PC-3 (cell line): ENCODE measurements around the gene CERS6. TPM values are rescaled to one million over a fixed set of nuclear protein-coding genes. Genes with fewer than 3 reads are reported as not detected.

ENCODE experiments used
- ATAC-seq: fragments of 200-7000 bp; cut with Tn5 transposase; 2 replicates; pipeline ENCODE4 v1.9.1; 2020; ENCODE audit warnings: mild to moderate bottlenecking, moderate library complexity
- BruUV-seq: library from RNA; stranded (reverse); fragments of 400-500 nt; replicated peaks from 2 replicates; lab custom pipeline; 2021; lab: Mats Ljungman, UMichigan
- CTCF ChIA-PET: fragments of 300-600 bp; sonication (Branson Sonifier 250); formaldehyde crosslinking; loops from one replicate; lab custom pipeline; 2022; ENCODE audit warnings: antibody characterized with exemption; lab: Charles Lee
- POLR2A ChIA-PET: fragments of 300-600 bp; sonication (Branson Sonifier 250); formaldehyde crosslinking; loops from one replicate; lab custom pipeline; 2022; ENCODE audit warnings: antibody characterized with exemption; ENCODE audit not compliant: unreplicated experiment; lab: Charles Lee
- DNase-seq: peaks from one replicate; pipeline ENCODE4 v3.0.0-alpha.2; 2015
- H2AFZ ChIP-seq: fragments of 300-600 bp; sonication (generic); 2 replicates; pipeline ENCODE4 v1.6.0; 2016; ENCODE audit warnings: antibody characterized with exemption, low read length
- H3F3A ChIP-seq: fragments of 300-600 bp; sonication (generic); one replicate; pipeline ENCODE4 v1.6.0; 2017; ENCODE audit warnings: antibody characterized with exemption, low read length, control low read depth, mild to moderate bottlenecking; ENCODE audit not compliant: unreplicated experiment
- H3K27ac ChIP-seq: fragments of 300-600 bp; sonication (generic); 2 replicates; pipeline ENCODE4 v1.5.1; 2016; ENCODE audit warnings: mild to moderate bottlenecking, low read length
- H3K27me3 ChIP-seq: fragments of 300-600 bp; sonication (generic); 2 replicates; pipeline ENCODE4 v1.6.1; 2016; ENCODE audit warnings: low read length, mixed read lengths
- H3K36me3 ChIP-seq: fragments of 300-600 bp; sonication (generic); 2 replicates; pipeline ENCODE4 v1.6.1; 2016; ENCODE audit warnings: low read depth, mixed run types, low read length, mixed read lengths
- H3K4me1 ChIP-seq: fragments of 300-600 bp; sonication (generic); 2 replicates; pipeline ENCODE4 v1.5.1; 2016; ENCODE audit warnings: low read length; ENCODE audit not compliant: insufficient read depth
- H3K4me2 ChIP-seq: fragments of 300-600 bp; sonication (generic); 2 replicates; pipeline ENCODE4 v1.6.0; 2016; ENCODE audit warnings: low read length
- H3K4me3 ChIP-seq: fragments of 300-600 bp; sonication (generic); 2 replicates; pipeline ENCODE4 v1.5.1; 2016; ENCODE audit warnings: mild to moderate bottlenecking, low read length, mixed read lengths
- H3K79me2 ChIP-seq: fragments of 300-600 bp; sonication (generic); 2 replicates; pipeline ENCODE4 v1.6.1; 2017; ENCODE audit warnings: low read length, mixed read lengths
- H3K9ac ChIP-seq: fragments of 300-600 bp; sonication (generic); 2 replicates; pipeline ENCODE4 v1.6.0; 2016; ENCODE audit warnings: mild to moderate bottlenecking, low read length
- H3K9me2 ChIP-seq: fragments of 300-600 bp; sonication (generic); replicated peaks from 2 replicates; pipeline ENCODE4 v1.6.1; 2016; ENCODE audit warnings: mixed run types, low read length, mixed read lengths
- H3K9me3 ChIP-seq: fragments of 300-600 bp; sonication (generic); 2 replicates; pipeline ENCODE4 v1.6.1; 2016; ENCODE audit warnings: low read length, mixed read lengths
- H4K20me1 ChIP-seq: fragments of 300-600 bp; sonication (generic); 2 replicates; pipeline ENCODE4 v1.6.1; 2016; ENCODE audit warnings: low read length, mixed read lengths
- CTCF ChIP-seq: fragments of 300-600 bp; sonication (generic); conservative IDR thresholded peaks from 2 replicates; pipeline ENCODE4 v1.5.1; 2017; ENCODE audit warnings: antibody characterized with exemption, low read depth, mild to moderate bottlenecking, low read length
- EZH2 ChIP-seq: fragments of 300-600 bp; sonication (generic); IDR thresholded peaks from one replicate; pipeline ENCODE4 v1.6.1; 2017; ENCODE audit warnings: antibody characterized with exemption, mild to moderate bottlenecking, low read length; ENCODE audit not compliant: unreplicated experiment
- EZH2phosphoT487 ChIP-seq: fragments of 300-600 bp; sonication (generic); IDR thresholded peaks from 2 replicates; pipeline ENCODE4 v1.6.1; 2018; ENCODE audit warnings: mild to moderate bottlenecking, antibody characterized with exemption, low read length, borderline replicate concordance
- intact Hi-C: fragments of 100-400 bp; cut with micrococcal nuclease; formaldehyde crosslinking; loops from 2 replicates; pipeline ENCODE4 v1.9.0; 2023
- total RNA-seq: library from RNA; depleted of rRNA; stranded (reverse); fragments of >200 nt; gene quantifications from 2 replicates; pipeline ENCODE4 v1.2.3, GENCODE V29; 2014

CERS6 gene
- total RNA-seq, 1 experiment from 2014 or later = 24.2 TPM

GRCh38 chr2:168742258-168742932 lies 286.3 kb downstream of the CERS6 start:
- Histone ChIP-seq H3K9me2 (no peaks in the 10 kb centered on the region), H3K9ac (no peak overlapping the region), H3K4me2 (no peak overlapping the region), H3K79me2 (no peaks in the 10 kb centered on the region), H3K4me1 (no peaks in the 10 kb centered on the region), H3K36me3 (no peaks in the 10 kb centered on the region), H3K9me3 (no peaks in the 10 kb centered on the region), H4K20me1 (no peaks in the 10 kb centered on the region), H3F3A (no peaks in the 10 kb centered on the region), H3K27ac (no peak overlapping the region), H3K27me3 (no peaks in the 10 kb centered on the region), H3K4me3 (no peak overlapping the region), H2AFZ (no peak overlapping the region)
- intact Hi-C loops = no loop called here
- POLR2A ChIA-PET = no interaction called here
- no peak for ATAC-seq
- no peak for DNase-seq
- no TSS peak for BruUV-seq
- CTCF ChIA-PET = no interaction called here
- TF ChIP-seq CTCF = no peak
- no peak for TF ChIP-seq EZH2phosphoT487
- no peak for TF ChIP-seq EZH2

- Histone ChIP-seq H2AFZ (no peak overlapping the region), H3K4me2 (no peak overlapping the region), H3K4me1 (no peaks in the 10 kb centered on the region), H3K9ac (no peak overlapping the region), H3K36me3 (no peaks in the 10 kb centered on the region), H3K27ac (no peak overlapping the region), H3K27me3 (no peaks in the 10 kb centered on the region), H4K20me1 (no peaks in the 10 kb centered on the region), H3K79me2 (no peaks in the 10 kb centered on the region), H3F3A (no peaks in the 10 kb centered on the region), H3K9me2 (no peaks in the 10 kb centered on the region), H3K4me3 (no peak overlapping the region), H3K9me3 (no peaks in the 10 kb centered on the region)
- ATAC-seq = no peak
- intact Hi-C loops = no loop called here
- DNase-seq = no peak
- CTCF ChIA-PET = no interaction called here
- no TSS peak for BruUV-seq
- POLR2A ChIA-PET = no interaction called here
- TF ChIP-seq CTCF (no peak), EZH2 (no peak), EZH2phosphoT487 (no peak)
Measured at GRCh38 chr2:168744844-168745243, 288.8 kb downstream of the CERS6 start.

- BruUV-seq = no TSS peak
Measured at GRCh38 chr2:168748461-168748860, 292.4 kb downstream of the CERS6 start.

More at GRCh38 chr2:168748461-168748860, 292.4 kb downstream of the CERS6 start:
- H3K27me3 ChIP-seq = no peaks in the 10 kb centered on the region
- no peaks in the 10 kb centered on the region for H3K36me3 ChIP-seq
- no peak for ATAC-seq
- no peak overlapping the region for H3K9ac ChIP-seq
- no peak for DNase-seq
- POLR2A ChIA-PET = no interaction called here
- no peaks in the 10 kb centered on the region for H3K4me1 ChIP-seq
- H3K9me3 ChIP-seq = no peaks in the 10 kb centered on the region
- CTCF ChIA-PET = no interaction called here
- H3K79me2 ChIP-seq = no peaks in the 10 kb centered on the region
- H4K20me1 ChIP-seq = no peaks in the 10 kb centered on the region
- TF ChIP-seq EZH2phosphoT487 (no peak), CTCF (no peak), EZH2 (no peak)
- H3K27ac ChIP-seq = no peak overlapping the region
- no peak overlapping the region for H2AFZ ChIP-seq
- no peak overlapping the region for H3K4me2 ChIP-seq
- intact Hi-C loops = no loop called here
- no peak overlapping the region for H3K4me3 ChIP-seq
- H3K9me2 ChIP-seq = no peaks in the 10 kb centered on the region
- no peaks in the 10 kb centered on the region for H3F3A ChIP-seq
